ENCODE results near the gene DMPK. TPM values are rescaled to one million over a fixed set of nuclear protein-coding genes. Genes with fewer than 3 reads are reported as not detected.
"Not testable (repeated sequence)": the region's sequence is repeated elsewhere in the genome, so short reads cannot be mapped to it uniquely, and the experiment has no call there.

Gene DMPK
- total RNA-seq, 2 donors from 2014 or later, result 52.8 to 88.2 TPM

DNA sequence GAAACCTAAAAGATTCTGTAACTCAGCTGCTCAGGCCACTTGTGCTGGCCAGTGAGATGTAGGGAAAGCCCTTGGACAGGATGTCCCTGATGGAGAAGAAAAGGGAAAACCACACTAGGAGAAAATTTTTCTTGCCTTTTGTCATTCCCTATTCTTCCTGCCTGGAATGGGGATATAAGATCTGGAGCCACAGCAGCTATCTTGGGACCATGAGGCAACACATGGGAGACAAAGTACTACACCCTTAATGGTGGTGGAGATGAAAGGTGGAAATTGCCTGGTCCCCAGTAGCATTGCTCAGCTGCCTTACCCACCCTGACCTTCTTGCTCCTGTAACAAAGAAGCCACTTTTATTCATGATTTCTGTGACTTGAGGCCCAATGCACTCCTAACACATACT is 23.4 kb upstream of the DMPK start:
- no peaks in the 10 kb centered on the region for H3K9me3 ChIP-seq
- H3K36me3 ChIP-seq, result no peaks in the 10 kb centered on the region
- H3K4me3 ChIP-seq, result no peak overlapping the region
- intact Hi-C loops (cut with DNase I), result no loop called here
- no peaks in the 10 kb centered on the region for H3K27me3 ChIP-seq (replicated peaks; ENCODE audit: insufficient read depth)
- no peak overlapping the region for H3K27ac ChIP-seq
- H3K4me1 ChIP-seq (replicated peaks), result no peaks in the 10 kb centered on the region
- DNase-seq (ENCODE audit: low spot score), result no peak
- TF ChIP-seq CTCF (IDR thresholded peaks at IDR 0.05) (no peak), POLR2A (IDR thresholded peaks at IDR 0.05) (no peak), POLR2AphosphoS5 (IDR thresholded peaks at IDR 0.05) (no peak)

DNA sequence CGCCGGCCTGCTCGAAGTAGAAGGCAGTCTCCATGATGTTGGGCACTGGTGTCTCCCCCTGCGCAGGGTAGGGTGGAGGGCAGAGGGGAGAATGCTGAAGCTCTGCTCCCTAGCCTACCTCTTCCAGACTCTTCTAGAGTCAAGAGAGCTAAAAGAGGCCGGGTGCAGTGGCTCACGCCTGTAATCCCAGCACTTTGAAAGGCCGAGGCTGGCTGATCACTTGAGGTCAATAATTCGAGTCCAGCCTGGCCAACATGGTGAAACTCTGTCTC is 22.6 kb upstream of the DMPK start:
- H3K27me3 ChIP-seq (replicated peaks; ENCODE audit: insufficient read depth), result no peaks in the 10 kb centered on the region

DNA sequence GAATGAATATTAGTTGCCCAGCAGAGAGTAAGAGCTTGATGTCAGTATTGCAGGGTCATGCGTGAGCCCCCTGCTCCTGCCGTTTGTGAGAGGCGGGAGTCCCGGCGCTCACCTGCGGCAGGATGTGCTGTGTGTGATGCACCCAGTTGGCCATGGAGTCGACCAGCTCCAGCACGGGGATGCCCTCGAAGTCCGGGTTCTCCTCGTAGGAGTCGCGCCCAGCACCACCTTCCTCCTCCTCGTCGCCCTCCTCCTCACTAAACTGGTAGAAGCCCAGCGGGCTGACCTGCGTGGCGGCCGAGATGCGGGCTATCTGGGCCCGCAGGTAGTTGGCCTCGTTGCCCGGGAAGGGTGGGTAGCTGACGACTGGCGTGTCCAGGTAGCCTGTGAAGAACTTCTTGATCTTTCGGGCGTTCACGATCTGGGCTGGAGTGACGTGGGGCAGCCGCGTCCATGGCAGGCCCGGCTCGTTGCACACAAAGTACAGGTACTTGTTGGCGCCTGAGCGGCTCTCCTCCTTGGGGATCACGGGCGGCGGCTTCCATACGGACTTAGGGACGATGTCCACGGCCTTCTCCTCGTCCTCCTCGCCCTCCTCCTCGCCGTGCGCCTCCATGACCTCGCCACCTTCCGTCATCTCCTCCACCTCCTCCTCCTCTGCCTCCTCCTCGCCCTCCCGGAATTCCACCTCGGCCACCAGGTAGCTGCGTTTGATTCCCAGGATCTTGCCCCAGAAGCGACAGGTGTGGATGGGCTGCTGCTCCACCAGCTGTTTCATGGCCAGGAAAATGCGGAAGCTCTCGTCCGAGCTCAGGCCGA is 22.1 kb upstream of the DMPK start:
- TF ChIP-seq POLR2A (IDR thresholded peaks at IDR 0.05) (no peak), POLR2AphosphoS5 (IDR thresholded peaks at IDR 0.05) (no peak), CTCF (IDR thresholded peaks at IDR 0.05) (no peak)
- intact Hi-C loops (cut with DNase I), result no loop called here
- DNase-seq (ENCODE audit: low spot score), result no peak
- Histone ChIP-seq H3K4me3 (no peak overlapping the region), H3K9me3 (no peaks in the 10 kb centered on the region), H3K4me1 (replicated peaks) (no peaks in the 10 kb centered on the region), H3K36me3 (no peaks in the 10 kb centered on the region), H3K27ac (no peak overlapping the region), H3K27me3 (replicated peaks; ENCODE audit: insufficient read depth) (no peaks in the 10 kb centered on the region)
- 87% methylated on average over 50 of the region's 57 CpGs for WGBS

More for the DNA sequence above, 22.6 kb upstream of the DMPK start:
- H3K4me1 ChIP-seq (replicated peaks), result no peaks in the 10 kb centered on the region
- H3K36me3 ChIP-seq, result no peaks in the 10 kb centered on the region
- WGBS, result 90% methylated on average over 8 of the region's 8 CpGs
- DNase-seq (ENCODE audit: low spot score), result no peak
- H3K27ac ChIP-seq, result no peak overlapping the region
- TF ChIP-seq CTCF (IDR thresholded peaks at IDR 0.05), result no peak
- no peak for TF ChIP-seq POLR2AphosphoS5 (IDR thresholded peaks at IDR 0.05)
- TF ChIP-seq POLR2A (IDR thresholded peaks at IDR 0.05), result no peak
- H3K4me3 ChIP-seq, result no peak overlapping the region
- intact Hi-C loops (cut with DNase I), result no loop called here
- H3K9me3 ChIP-seq, result no peaks in the 10 kb centered on the region

DNA sequence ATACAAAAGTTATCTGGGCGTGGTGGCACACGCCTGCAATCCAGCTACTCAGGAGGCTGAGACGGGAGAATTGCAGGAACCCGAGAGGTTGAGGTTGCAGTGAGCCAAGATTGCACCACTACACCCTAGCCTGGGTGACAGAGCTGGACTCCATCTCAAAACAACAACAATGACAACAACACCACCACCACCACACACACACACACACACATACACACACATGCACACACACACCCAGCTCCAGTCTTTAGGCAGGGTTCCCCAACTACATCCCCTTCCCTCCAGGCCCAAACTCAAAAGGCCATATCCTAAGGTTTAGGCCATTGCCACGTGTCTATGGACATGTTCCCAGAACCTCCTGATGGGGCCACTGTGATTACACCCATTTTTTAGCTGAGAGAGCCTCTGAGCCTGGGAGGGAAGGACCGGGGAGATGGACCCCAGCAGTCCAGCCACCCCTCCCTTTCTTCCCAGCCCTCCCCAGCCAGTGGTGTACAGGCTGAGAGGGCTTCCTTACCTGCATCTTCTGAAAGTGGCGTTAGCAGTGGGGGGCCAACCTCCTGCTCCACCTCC is 19.4 kb upstream of the DMPK start:
- no peak overlapping the region for H3K27ac ChIP-seq
- H3K27me3 ChIP-seq (replicated peaks; ENCODE audit: insufficient read depth), result no peaks in the 10 kb centered on the region
- H3K36me3 ChIP-seq, result no peaks in the 10 kb centered on the region
- no peak overlapping the region for H3K4me3 ChIP-seq
- no peak for TF ChIP-seq POLR2A (IDR thresholded peaks at IDR 0.05)
- no peak for TF ChIP-seq POLR2AphosphoS5 (IDR thresholded peaks at IDR 0.05)
- no peak for TF ChIP-seq CTCF (IDR thresholded peaks at IDR 0.05)
- DNase-seq (ENCODE audit: low spot score), result no peak
- H3K4me1 ChIP-seq (replicated peaks), result no peaks in the 10 kb centered on the region
- WGBS, result 88% methylated on average over 7 of the region's 7 CpGs
- H3K9me3 ChIP-seq, result no peaks in the 10 kb centered on the region
- intact Hi-C loops (cut with DNase I), result no loop called here

DNA sequence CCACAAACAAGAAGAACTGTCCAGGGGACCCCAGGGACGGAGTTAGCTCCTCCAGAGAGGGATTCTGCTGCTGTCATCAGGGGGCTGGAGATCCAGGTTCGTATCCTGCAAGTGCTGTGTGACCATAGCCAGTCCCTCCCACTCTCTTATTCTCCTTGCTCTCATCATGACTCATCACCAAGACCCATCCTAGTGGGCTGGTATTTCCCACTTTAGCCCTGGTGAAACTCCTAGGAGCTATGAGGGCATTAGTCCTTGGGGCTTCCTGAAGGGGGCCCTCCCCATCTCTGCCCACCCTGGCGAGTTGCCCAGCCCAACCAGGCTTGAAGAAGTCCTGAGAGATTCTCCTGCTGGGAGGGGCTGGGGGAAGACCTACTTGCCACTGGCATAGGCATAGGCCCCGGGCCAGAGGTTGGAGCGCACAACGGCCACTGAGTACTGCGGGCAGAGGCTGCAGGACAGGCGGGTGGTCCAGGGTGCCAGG is 17.8 kb upstream of the DMPK start:
- H3K4me3 ChIP-seq, result no peak overlapping the region
- no peaks in the 10 kb centered on the region for H3K36me3 ChIP-seq
- no peaks in the 10 kb centered on the region for H3K27me3 ChIP-seq (replicated peaks; ENCODE audit: insufficient read depth)
- no peak overlapping the region for H3K27ac ChIP-seq
- no peaks in the 10 kb centered on the region for H3K4me1 ChIP-seq (replicated peaks)
- intact Hi-C loops (cut with DNase I), result no loop called here
- 81% methylated on average over 8 of the region's 8 CpGs for WGBS
- TF ChIP-seq CTCF (IDR thresholded peaks at IDR 0.05) (no peak), POLR2A (IDR thresholded peaks at IDR 0.05) (no peak), POLR2AphosphoS5 (IDR thresholded peaks at IDR 0.05) (no peak)
- no peak for DNase-seq (ENCODE audit: low spot score)
- no peaks in the 10 kb centered on the region for H3K9me3 ChIP-seq

GRCh38 chr19:45799541-45799940 is 17.3 kb upstream of the DMPK start:
- not testable (repeated sequence) for DNase-seq (ENCODE audit: low spot score); H3K27me3 ChIP-seq (replicated peaks; ENCODE audit: insufficient read depth); H3K4me3 ChIP-seq; H3K36me3 ChIP-seq; H3K4me1 ChIP-seq (replicated peaks); H3K9me3 ChIP-seq
- intact Hi-C loops (cut with DNase I), result loop anchor here (5.0 kb wide), 1 partner anchor 82 kb away; no protein-coding TSS in a partner anchor
- WGBS, result 48% methylated on average over 5 of the region's 5 CpGs
- peak overlapping the region; percentile 2 to 11 for H3K27ac ChIP-seq
